Activated naive CD4-positive, alpha-beta T cell treated with Interleukin-2 at 50 U/mL for 16 hours (primary cell): Measurements from ENCODE around the gene SH3GL3.

Source experiments
- DNase-seq: peaks from one replicate; pipeline ENCODE4 v3.0.0-alpha.2; 2020

Gene SH3GL3

DNA sequence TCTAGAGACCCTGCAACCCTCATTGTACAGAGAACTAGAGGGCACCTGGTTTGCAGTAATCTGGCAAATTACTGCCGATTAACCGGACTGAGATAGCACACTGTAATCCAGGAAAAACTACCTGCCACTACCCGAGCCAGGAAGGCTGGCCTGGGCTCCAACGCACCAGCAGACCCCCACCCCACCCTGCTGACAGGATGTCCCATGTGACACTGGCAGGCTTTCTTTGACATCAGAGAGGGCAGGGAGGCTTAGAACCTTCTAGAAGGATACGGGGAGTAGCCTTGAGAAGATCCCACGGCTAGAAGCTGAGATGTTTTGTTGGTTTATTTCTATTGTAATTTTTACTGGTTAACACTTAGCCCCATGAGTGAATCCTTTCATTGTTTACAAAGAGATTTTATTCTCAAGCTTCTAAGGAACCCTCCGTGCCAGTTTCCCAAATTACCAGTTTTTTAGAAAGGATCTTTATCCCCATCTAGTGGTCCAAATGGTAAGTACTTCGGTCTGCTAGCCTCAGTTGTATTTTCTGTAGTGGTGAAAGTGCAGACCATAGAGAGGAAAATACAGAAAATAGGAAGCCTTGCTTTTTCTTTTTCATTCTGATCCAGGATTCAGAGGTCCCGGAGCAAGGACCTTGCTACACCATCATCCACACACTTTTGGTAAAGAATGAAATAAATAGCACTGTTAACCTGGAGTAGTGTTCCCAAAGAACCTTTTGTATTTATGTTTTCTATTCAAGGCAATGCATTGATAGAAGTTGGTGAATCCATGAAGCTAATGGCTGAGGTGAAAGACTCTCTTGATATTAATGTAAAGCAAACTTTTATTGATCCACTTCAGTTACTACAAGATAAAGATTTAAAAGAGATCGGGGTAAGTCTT is 124.9 kb downstream of the SH3GL3 start:
- no peak for DNase-seq

GRCh38 chr15:83574345-83574744 is 127.2 kb downstream of the SH3GL3 start:
- no peak for DNase-seq

GRCh38 chr15:83578691-83579090 is 131.6 kb downstream of the SH3GL3 start:
- DNase-seq, result no peak

DNA sequence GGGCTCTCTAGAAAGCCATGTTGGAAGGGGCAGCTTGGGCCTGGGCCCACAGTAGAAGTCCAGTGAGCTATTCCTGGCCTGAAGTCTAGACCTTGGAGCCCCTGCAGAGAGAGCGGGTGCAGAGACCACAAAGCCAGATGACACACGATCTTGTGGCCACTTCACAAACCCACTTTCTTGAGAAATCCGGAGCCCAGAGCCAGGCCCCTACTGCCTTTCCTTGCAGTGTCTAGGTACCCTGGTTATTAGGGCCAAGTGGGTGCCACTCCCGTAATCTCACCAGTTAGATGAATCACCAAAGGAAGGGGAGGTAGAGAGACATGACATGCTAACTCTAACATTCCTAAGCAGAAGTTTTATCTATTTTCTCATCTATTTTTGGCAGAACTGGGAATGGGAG is 134.2 kb downstream of the SH3GL3 start:
- no peak for DNase-seq

DNA sequence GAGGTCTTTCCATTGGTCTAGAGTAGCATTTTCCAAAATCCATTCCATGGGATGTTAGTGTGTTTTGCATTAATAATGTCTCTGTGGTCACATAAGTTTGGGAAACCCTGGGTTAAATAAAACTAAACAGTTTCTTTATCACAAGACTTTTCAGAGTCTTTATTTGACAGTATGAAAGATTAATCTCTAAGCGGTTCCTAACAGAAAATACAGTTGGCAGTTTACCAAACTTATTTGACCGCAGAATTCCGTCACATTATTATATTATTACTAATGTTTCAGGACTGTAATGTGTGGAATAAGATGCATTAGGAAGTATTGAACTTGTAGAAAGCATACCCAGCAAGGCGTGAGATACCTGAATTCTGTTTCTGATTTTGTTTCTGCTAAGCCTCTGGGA is 135.2 kb downstream of the SH3GL3 start:
- DNase-seq, result no peak

DNA sequence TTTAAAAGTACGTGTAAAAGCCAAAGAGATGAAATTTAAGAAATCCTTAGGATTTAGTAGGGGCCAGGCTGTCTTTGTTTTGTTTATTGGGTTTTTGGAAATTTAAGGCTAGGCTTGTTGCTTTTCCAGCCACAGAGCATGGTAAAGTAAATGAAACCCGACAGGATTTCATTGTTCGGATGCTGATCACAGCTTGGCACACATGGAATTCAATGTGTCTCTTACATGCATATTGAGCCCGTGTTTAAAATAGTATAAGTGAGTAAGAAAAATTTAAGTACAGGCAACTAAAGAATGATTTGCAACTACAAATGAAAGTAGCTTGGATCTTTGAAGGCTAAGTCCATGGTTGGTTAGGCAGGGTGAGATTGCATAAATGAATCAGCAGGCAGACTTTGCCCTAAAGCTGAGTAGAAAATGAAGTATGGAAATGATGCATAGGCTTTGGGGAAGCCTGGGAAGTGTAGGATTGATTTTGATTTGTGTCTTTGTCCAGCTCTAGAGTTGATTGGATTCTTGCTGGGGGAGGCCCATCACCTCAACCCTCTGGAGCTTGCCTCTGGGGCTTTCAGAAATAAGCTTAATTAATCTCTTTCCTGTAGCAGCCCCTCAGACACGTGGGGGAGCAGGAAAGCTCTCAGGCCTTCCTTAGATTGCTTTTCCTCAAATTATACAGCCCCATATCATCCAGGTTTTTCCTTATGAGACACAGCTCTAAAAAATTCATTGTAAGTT is 138.6 kb downstream of the SH3GL3 start:
- no peak for DNase-seq

DNA sequence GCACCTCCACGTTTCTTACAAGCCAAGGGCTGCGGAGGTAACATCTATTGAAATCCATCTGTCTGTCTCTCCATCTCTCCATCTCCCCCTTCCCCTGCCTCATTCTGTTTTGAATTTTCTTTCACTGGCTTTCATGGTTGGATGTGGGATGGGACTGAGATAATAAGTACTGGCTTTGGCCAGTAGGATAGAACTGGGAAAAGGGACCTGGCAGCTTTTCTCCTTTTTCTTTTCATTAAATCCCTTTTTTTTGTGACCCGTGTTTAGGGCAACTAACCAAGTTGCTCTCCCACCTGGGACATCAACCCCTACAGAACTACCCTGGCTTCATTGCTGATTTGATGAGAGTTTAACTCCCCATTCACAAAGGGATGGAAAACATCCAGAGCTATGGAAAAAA is 139.9 kb downstream of the SH3GL3 start:
- DNase-seq, result no peak

DNA sequence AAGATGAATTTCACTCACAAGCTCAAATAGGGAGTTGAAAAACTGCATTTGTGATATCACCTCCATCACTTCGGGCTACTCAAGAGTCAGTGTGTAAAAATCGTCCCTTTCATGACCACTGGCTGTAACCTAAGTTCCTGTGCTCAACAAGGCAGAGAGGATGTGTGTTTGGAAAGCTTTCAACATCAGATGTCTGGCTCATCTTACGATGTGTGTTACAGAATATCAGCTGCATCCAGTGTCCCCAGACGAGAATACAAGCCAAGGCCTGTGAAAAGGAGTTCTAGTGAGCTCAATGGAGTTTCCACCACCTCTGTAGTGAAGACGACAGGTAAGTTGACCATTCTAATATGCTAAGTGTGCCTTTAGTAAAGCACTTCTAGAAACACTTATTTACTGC is 141.3 kb downstream of the SH3GL3 start:
- no peak for DNase-seq

DNA sequence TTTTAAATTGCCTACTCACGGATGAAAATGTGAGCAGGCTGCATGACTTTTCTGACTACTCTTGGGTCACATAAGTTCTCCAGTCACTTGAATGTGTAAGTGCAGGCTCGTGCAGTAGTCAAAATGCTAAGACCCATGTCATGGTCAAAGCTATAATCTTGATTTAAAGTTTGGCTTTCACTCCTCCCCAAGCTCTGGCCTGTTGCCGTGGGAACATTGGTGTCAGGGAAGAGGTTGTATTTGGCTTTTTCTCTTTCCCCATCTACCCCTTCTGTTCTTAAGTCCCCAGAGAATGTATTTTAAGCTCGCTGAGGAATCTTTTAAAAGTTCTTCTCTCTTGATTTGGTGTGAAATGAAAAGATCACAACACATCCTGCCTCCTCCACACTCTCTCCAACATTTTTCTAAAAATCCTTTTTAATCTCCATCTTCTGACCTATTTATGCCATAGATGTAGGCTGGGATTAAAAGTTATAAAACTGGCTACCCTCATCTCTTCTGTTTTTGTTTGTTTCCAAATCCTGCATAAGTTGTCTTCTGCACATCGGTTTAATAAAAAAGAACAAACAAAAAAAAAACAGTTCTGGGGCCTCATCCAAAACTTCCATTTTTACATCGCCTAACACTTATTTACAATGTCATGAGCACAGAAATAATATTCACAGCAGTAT is 145.4 kb downstream of the SH3GL3 start:
- DNase-seq, result no peak

DNA sequence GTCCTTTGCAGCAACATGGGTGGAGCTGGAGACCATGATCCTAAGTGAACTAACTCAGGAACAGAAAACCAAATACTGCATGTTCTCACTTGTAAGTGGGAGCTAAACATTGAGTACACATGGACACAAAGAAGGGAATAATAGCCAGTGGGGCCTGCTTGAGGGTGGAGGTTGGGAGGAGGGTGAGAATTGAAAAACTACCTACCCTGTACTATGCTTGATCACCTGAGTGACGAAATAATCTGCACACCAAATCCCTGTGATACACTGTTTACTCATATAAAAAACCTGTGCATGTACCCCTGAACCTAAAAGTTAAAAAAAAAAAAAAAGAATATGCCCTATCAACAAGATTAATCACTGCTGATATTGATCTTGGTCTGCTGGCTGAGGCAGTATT is 148.1 kb downstream of the SH3GL3 start:
- DNase-seq, result no peak

DNA sequence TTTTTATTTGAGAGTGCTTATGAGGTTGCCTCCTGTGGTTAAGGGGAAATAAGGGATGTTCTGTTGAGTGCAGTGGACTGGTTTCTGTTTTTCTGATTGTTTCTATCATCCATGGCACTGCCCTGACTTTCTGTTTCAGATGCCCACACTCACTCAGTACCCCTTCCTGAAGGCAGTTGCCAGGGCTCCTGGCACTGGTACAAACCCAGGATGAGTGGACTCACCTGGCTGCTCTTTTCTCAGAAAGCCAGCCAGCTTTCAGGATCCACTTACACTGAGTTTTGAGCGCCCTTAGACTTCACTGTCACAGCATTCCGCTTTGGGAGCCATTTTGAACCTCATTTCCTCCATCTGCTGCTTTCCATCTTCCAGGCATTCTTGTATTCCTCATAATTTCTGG is 150.9 kb downstream of the SH3GL3 start:
- no peak for DNase-seq

DNA sequence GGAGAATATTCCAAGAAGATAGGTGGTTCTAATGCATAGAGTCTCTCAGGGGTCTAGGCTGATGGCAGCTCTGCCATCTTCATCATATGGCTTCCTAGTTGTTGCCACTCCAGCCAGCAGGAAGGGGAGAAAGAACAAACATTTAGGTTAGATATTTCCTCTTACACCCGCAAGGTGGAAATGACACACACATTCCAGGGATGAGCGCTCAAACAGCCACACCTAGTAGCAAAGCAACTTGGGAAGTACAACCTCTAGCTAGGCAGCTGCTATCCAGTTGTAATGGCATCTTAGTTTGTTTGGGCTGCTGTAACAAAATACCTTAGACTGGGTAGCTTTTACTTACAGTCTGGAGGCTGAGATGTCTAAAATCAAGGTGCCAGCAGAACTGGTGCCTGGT is 154.9 kb downstream of the SH3GL3 start:
- no peak for DNase-seq

- DNase-seq, result no peak
Observed at GRCh38 chr15:83604549-83604948, 157.4 kb downstream of the SH3GL3 start.

- DNase-seq, result no peak
Observed at GRCh38 chr15:83605111-83605945, 158.2 kb downstream of the SH3GL3 start.

DNA sequence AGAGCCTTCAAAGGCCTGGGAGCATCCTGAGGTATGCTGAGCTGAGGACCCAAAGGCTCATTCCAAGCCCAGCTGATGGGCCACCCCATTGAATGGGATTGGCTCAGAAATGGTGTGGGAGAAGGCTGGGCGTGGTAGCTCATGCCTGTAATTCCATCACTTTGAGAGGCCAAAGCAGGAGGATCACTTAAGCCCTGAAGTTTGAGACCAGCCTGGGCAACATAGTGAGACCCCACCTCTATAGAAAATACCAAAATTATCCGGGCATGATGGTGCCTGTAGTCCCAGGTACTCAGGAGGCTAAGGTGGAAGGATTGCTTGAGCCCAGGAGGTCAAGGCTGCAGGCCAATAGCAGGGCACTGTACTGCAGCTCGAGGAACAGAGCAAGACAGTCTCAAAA is 163.0 kb downstream of the SH3GL3 start:
- no peak for DNase-seq

DNA sequence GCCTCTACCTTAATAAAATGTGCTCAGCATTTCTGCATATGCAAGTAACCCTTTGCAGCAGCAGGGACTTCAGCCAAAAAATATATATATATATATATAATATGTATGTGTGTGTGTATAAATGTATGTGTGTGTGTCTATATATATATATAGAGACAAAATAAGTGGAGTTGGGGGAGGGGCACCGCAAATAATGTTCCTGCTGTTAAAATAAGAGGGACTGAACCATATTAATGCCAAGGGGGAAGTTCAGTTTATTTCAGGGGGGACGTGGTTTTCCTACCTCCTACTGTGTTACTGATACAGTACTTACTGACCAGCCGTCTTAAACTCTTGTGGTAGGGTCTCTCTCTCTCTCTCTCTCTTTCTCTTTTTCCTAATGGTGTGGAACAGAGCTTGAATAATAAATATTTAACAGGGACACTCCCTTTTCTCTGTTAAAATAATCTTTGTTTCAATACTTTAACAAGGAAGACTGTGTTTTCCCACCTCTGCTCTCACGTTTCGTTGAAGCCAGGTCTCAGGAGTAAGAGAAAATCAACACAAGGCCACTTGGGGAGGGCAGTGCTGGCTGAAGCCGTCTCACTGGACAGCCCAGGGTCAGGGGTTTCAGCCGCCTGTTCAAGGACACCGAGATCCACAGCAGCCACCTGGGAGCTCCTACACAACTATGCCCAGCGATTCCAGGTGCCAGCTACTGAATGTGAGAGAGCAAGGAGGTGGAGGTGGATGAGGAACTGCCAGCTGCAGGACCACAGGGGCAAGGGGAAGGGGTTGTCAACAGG is 164.0 kb downstream of the SH3GL3 start:
- no peak for DNase-seq

DNA sequence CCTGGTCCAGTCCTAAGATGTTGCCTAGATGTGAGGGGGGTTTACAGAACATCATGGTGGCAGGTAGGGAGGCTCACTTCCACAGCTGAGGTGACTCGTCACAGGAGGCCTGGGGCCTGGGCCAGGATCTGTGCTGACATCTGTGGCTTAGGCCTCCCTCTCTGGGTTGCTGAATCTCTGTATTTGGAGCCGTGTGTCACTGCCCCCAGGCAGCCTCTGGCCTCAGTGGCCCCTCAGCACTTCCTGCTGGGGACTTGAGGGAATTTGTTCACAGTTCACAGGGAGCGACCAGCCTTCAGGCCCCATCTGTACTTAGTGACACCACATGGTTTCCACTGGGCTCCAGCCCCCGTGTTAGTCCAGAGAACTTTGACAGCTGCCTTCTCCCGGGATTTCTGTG is 165.1 kb downstream of the SH3GL3 start:
- DNase-seq, result no peak

GRCh38 chr15:83612898-83613635 is 165.9 kb downstream of the SH3GL3 start:
- no peak for DNase-seq

DNA sequence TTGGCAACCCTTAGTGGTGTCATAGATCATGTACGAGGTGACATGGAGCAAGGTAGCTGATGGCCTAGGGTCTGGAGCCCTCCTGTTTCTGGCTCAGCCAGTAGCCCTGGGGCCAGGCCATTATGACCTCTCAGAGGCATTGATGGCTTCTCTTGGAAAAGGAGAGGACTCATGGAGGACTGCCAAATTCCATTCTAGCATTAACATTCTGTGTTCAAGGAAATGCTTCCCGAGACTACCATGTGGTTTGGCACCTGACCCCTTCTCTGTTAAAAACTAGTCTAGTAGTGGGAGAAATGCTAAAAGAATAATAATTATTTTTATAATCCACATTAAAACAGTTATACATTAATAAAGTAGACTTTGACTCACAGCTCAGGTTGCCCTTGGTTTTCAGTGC is 166.6 kb downstream of the SH3GL3 start:
- DNase-seq, result no peak

DNA sequence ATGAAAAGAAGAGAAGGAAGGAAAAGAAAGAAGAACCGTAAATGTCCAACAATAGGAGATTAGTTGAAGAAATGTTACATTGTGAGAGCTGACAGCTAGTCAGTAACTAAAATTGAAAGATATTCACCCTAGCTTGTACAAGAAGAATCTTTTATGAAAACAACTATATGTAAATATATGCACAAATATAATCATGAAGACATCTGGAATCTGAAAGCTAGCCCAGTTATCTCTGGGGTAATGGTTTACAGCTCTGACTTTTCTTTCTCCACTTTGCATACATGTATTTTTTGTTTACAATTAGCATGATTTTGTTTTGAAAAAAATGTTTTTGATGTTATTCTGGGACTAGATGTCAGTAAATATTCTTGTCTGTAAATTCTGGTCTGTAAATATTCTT is 169.7 kb downstream of the SH3GL3 start:
- DNase-seq, result no peak

GRCh38 chr15:83626171-83626802 is 179.1 kb downstream of the SH3GL3 start:
- DNase-seq, result no peak
